BLaER1 (cell line): Measurements from ENCODE around the gene RBM12.

ENCODE experiments used
- H3K27ac ChIP-seq: shearing (Covaris generic); formaldehyde crosslinking; 2 replicates; pipeline ENCODE4 v1.8.1; 2022
- H3K27me3 ChIP-seq: shearing (Covaris generic); formaldehyde crosslinking; 2 replicates; pipeline ENCODE4 v1.8.1; 2022
- H3K36me3 ChIP-seq: shearing (Covaris generic); formaldehyde crosslinking; 2 replicates; pipeline ENCODE4 v1.8.1; 2022
- H3K4me1 ChIP-seq: shearing (Covaris generic); formaldehyde crosslinking; 2 replicates; pipeline ENCODE4 v1.8.1; 2022
- H3K4me2 ChIP-seq: shearing (Covaris generic); formaldehyde crosslinking; 2 replicates; pipeline ENCODE4 v1.8.1; 2022
- H3K4me3 ChIP-seq: shearing (Covaris generic); formaldehyde crosslinking; 2 replicates; pipeline ENCODE4 v1.8.1; 2022
- H3K9ac ChIP-seq: shearing (Covaris generic); formaldehyde crosslinking; 2 replicates; pipeline ENCODE4 v1.8.1; 2022
- H3K9me3 ChIP-seq: shearing (Covaris generic); formaldehyde crosslinking; 2 replicates; pipeline ENCODE4 v1.8.1; 2022
- H4K20me1 ChIP-seq: shearing (Covaris generic); formaldehyde crosslinking; 2 replicates; pipeline ENCODE4 v1.8.1; 2022
- Cebpa-rat ChIP-seq: shearing (Covaris generic); IDR thresholded peaks from 2 replicates; pipeline ENCODE4 v1.8.1; 2022

RBM12 gene

DNA sequence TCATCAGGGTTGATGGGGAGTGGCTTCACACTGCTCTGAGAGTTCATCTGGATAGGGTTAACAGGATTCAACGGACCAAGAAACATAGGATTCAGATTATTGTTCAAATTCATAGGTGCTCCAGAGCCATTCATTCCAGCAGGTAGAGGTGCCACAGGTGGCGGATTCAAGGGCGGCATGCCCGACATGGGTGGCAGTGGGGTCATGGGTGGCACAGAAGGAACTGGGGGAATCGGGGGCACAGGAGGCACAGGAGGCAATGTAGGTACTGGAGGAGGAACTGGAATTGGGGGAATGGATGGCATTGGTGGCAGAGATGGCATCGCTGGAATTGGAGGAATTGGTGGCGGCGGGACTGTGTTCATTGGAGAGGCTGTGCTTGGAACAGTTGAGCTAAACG is 10.3 kb downstream of the RBM12 start:
- Histone ChIP-seq H3K9ac (no peak overlapping the region), H3K36me3 (peaks cover 80% of the 10 kb centered on the region), H3K4me2 (no peak overlapping the region), H4K20me1 (peaks cover 100% of the 10 kb centered on the region), H3K9me3 (no peaks in the 10 kb centered on the region), H3K4me1 (peaks cover 10% of the 10 kb centered on the region), H3K4me3 (no peak overlapping the region), H3K27ac (no peak overlapping the region), H3K27me3 (no peaks in the 10 kb centered on the region)
- TF ChIP-seq Cebpa-rat = no peak

DNA sequence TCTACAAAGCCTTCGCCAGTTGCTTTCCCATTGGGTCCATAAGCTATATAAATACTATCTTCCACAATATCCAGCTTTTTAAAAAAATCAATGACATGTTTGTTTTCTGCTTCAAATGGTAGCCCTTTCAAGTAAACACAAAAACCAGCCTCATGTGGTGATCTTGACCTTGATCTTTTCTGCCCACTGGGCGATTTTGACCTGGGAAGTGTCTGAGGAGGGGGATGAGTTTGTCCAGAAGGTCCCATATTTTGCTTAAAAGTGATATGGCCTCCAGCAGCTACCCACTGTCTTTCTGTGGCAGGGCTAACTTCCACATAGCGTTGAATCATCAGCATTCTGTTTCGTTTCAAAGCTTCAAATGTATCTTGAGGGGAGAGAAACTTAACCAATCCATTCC is 10.8 kb downstream of the RBM12 start:
- H4K20me1 ChIP-seq = peaks cover 100% of the 10 kb centered on the region
- H3K27ac ChIP-seq = no peak overlapping the region
- H3K9me3 ChIP-seq = no peaks in the 10 kb centered on the region
- peaks cover 10% of the 10 kb centered on the region for H3K4me1 ChIP-seq
- no peak overlapping the region for H3K4me2 ChIP-seq
- no peak overlapping the region for H3K9ac ChIP-seq
- no peaks in the 10 kb centered on the region for H3K27me3 ChIP-seq
- H3K36me3 ChIP-seq = peaks cover 80% of the 10 kb centered on the region
- TF ChIP-seq Cebpa-rat = no peak
- H3K4me3 ChIP-seq = no peak overlapping the region

DNA sequence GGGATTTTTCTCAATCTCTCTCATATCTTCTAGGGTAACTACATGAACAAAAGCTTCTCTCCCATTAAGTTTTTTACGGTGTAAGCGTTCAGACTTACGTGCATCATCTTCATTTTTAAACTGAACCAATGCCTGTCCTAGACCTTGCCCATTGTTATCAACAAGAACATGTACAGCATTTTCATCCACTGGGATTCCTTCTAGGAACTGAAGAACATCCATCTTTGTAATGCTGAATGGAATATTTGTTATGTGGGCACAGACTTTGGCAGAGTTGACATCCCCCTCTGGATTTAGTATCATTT is 11.3 kb downstream of the RBM12 start:
- Histone ChIP-seq H3K9ac (no peak overlapping the region), H3K4me3 (no peak overlapping the region), H3K4me1 (peaks cover 10% of the 10 kb centered on the region), H4K20me1 (peaks cover 100% of the 10 kb centered on the region), H3K36me3 (peaks cover 78% of the 10 kb centered on the region), H3K27ac (no peak overlapping the region), H3K4me2 (no peak overlapping the region), H3K9me3 (no peaks in the 10 kb centered on the region), H3K27me3 (no peaks in the 10 kb centered on the region)
- no peak for TF ChIP-seq Cebpa-rat

DNA sequence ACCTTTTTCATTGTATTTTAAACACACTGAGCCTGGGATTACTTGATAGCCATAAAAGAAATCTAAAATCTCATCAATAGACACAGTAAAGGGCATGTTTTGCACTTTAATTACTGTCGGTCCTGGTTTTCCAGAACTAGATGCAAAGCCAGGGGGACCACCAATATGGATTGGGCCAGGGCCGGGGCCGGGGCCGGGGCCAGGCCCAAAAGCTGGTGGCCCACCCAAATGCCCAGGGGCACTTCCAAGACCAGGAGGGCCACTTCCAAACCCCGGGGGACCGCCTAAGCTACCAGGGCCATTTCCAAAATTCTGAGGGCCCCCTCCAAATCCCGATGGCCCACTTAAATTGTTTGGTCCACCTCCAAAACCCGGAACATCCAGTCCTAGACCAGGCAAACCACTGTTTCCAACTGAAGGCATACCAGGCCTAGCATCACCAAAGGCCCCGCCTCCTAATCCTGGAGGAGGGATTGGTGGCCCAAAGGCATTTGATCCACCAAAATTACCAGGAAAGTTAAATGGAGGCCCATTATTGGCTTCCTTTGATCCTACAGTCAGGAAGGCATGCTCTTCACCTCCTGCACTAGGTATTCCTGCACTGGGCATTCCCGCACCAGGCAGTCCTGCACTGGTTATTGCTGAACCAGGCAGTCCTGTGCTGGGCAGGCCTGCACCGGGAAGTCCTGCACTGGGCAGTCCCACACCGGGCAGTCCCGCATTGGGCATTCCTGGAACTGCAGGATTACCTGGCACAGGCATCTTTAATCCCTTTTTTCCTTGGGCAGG is 11.9 kb downstream of the RBM12 start:
- no peak overlapping the region for H3K27ac ChIP-seq
- no peak overlapping the region for H3K9ac ChIP-seq
- no peak for TF ChIP-seq Cebpa-rat
- peaks cover 9% of the 10 kb centered on the region for H3K4me1 ChIP-seq
- no peaks in the 10 kb centered on the region for H3K27me3 ChIP-seq
- H4K20me1 ChIP-seq = peaks cover 100% of the 10 kb centered on the region
- peaks cover 72% of the 10 kb centered on the region for H3K36me3 ChIP-seq
- H3K4me2 ChIP-seq = no peak overlapping the region
- H3K9me3 ChIP-seq = no peaks in the 10 kb centered on the region
- no peak overlapping the region for H3K4me3 ChIP-seq

DNA sequence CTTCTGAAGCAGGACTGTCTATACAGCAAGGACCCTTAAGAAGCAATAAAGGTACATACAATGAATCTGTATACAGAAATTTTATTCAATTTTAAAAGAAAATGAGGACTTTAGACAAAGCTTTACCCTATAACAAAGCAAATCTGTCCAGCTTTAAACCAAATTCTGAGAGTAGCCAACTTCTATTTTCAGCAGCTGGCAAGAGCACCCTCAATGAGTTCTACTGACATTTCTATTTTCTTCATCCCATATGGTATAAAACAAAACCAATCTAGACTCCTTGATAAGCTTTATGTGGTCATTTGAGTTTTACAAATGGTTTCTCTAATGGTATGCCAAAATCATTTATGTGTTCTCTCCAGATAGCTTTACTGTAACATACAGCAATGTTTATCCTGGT is 12.7 kb downstream of the RBM12 start:
- Histone ChIP-seq H3K27ac (no peak overlapping the region), H3K27me3 (no peaks in the 10 kb centered on the region), H3K4me3 (no peak overlapping the region), H4K20me1 (peaks cover 100% of the 10 kb centered on the region), H3K36me3 (peaks cover 63% of the 10 kb centered on the region), H3K4me2 (no peak overlapping the region), H3K9ac (no peak overlapping the region), H3K9me3 (no peaks in the 10 kb centered on the region), H3K4me1 (no peaks in the 10 kb centered on the region)
- no peak for TF ChIP-seq Cebpa-rat

DNA sequence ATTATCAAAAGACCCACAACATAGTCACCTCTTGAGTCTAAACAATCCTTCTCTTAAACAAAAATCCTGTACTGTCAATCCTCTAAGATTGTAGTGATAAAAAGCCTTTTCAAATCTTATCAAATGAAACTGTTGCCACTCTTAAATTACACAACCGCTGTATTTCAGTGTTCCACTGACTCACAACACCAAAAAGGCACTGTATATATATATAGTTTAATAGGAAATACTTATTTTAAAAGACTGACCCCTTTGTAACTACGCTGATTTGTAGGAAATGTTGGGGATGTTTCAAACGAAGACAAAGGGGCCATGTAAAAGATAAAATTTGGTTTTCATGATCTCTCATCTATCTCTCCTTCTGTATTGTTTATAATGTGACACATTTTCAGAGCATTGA is 14.1 kb downstream of the RBM12 start:
- H3K36me3 ChIP-seq = peaks cover 54% of the 10 kb centered on the region
- no peak overlapping the region for H3K27ac ChIP-seq

DNA sequence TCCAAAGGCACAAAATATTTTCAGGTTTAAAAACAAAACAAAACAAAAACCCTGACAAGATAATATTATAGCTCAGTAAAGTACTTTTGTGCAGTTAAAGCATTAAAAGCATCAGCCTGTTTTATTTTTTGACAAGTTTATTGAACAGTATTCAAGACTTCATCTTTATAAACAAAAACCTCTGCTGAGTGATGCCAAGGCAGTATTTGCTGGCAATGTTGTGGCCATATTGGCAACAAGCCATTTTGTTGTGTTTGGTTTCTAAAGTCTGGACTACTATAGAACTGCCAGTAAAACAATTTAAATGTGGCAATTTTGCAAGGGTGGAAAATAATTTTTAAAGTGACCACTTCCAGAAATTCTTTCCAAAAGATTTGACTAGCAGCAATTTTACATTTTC is 15.9 kb downstream of the RBM12 start:
- Histone ChIP-seq H3K9ac (no peak overlapping the region), H3K4me2 (no peak overlapping the region), H3K27me3 (no peaks in the 10 kb centered on the region), H3K4me1 (no peaks in the 10 kb centered on the region), H3K9me3 (no peaks in the 10 kb centered on the region), H3K4me3 (no peak overlapping the region), H4K20me1 (peaks cover 100% of the 10 kb centered on the region), H3K27ac (no peak overlapping the region), H3K36me3 (peaks cover 51% of the 10 kb centered on the region)
- no peak for TF ChIP-seq Cebpa-rat

More for the DNA sequence above, 14.1 kb downstream of the RBM12 start:
- Histone ChIP-seq H3K4me3 (no peak overlapping the region), H3K27me3 (no peaks in the 10 kb centered on the region), H4K20me1 (peaks cover 100% of the 10 kb centered on the region), H3K4me2 (no peak overlapping the region), H3K9me3 (no peaks in the 10 kb centered on the region), H3K9ac (no peak overlapping the region), H3K4me1 (no peaks in the 10 kb centered on the region)
- TF ChIP-seq Cebpa-rat = no peak

DNA sequence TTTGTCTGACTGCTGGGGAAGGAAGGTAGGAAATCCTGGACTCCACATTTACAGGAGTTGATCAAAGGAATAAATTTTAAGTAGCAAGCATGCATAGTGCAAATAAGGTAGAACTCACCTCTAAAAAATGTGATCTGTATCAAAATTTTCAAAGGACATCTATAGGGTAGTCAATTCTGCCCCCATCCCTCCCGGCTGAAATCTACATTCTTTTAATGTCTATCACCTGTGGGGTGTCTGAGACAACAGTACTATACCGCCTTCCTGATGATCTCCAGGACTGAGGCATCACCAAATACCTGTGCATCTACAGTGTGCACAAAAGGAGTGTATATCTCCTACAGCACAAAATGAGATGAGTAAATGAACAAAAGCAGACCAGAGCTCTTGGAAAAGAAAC is 19.9 kb downstream of the RBM12 start:
- H4K20me1 ChIP-seq = peaks cover 100% of the 10 kb centered on the region
- no peaks in the 10 kb centered on the region for H3K27me3 ChIP-seq
- no peak for TF ChIP-seq Cebpa-rat
- no peaks in the 10 kb centered on the region for H3K4me1 ChIP-seq
- H3K4me3 ChIP-seq = no peak overlapping the region
- no peaks in the 10 kb centered on the region for H3K9me3 ChIP-seq
- H3K36me3 ChIP-seq = peaks cover 26% of the 10 kb centered on the region
- H3K4me2 ChIP-seq = no peak overlapping the region
- H3K27ac ChIP-seq = no peak overlapping the region
- H3K9ac ChIP-seq = no peak overlapping the region

DNA sequence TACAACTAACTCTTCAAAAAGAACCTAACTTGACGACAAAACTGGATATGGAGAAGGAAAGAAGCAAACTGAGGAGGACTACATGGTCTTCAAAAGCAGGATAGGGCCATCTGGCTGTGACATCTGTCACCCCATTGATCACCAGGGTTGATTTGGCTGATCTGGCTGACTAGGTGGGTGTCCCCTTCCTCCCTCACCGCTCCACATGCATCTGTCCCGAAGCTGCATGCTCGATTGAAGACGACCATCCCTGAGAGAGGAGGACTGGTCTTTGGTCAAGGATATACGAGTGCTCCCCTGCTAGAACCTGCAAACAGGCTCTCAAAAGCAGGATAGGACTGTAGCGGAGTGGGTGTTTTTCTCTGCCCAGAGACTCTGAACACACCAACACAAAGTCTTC is 21.7 kb downstream of the RBM12 start:
- Histone ChIP-seq H3K9ac (no peak overlapping the region), H3K36me3 (peaks cover 26% of the 10 kb centered on the region), H3K4me1 (no peaks in the 10 kb centered on the region), H4K20me1 (peaks cover 100% of the 10 kb centered on the region), H3K27ac (no peak overlapping the region), H3K4me2 (no peak overlapping the region), H3K9me3 (no peaks in the 10 kb centered on the region), H3K4me3 (no peak overlapping the region), H3K27me3 (no peaks in the 10 kb centered on the region)
- TF ChIP-seq Cebpa-rat = no peak

DNA sequence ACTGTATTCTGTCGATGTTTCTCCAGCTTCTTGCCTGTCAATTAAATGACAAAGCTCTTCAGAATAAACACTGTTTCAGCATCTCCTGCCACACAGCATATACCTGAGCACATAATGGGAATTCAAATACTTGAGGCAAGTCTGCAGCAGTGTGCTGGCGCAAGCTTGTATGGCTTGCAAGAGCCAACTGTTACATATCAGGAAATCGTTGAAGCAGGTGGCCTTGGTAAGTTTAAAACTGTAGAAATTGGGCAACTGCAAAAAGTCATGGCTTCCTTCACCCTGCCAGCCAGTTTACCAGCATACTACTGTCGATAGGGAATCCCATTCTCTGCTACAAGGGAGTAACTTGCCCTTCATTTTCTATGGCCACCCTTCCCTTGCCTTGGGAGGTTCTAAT is 23.0 kb downstream of the RBM12 start:
- H3K27me3 ChIP-seq = no peaks in the 10 kb centered on the region
- H4K20me1 ChIP-seq = peaks cover 100% of the 10 kb centered on the region
- no peaks in the 10 kb centered on the region for H3K4me1 ChIP-seq
- no peak overlapping the region for H3K4me3 ChIP-seq
- no peak overlapping the region for H3K9ac ChIP-seq
- no peak for TF ChIP-seq Cebpa-rat
- no peak overlapping the region for H3K27ac ChIP-seq
- H3K36me3 ChIP-seq = peaks cover 26% of the 10 kb centered on the region; the same call in 1 of the 2 replicates
- H3K9me3 ChIP-seq = no peaks in the 10 kb centered on the region
- H3K4me2 ChIP-seq = no peak overlapping the region

DNA sequence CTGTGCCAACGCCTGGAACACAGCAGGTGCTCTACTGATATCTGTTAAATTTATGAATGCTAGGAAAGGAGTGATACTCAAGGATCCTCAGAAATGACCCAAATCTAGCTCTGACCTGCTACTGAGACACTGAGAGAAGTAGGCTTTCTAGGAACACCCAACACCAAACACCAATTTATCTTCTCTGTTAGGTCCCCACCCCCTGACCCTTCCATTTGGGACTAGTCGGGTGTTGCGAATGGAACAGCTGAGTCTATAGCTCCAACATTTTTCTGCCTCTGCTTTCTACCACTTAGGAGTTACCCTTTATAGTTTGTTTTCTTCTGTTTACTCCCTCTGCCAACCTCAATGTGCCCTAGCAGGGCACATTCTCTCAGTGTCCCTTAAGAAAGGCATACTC is 24.0 kb downstream of the RBM12 start:
- H3K9me3 ChIP-seq = no peaks in the 10 kb centered on the region
- no peak for TF ChIP-seq Cebpa-rat
- H3K36me3 ChIP-seq = peaks cover 26% of the 10 kb centered on the region; the same call in 1 of the 2 replicates
- no peak overlapping the region for H3K4me2 ChIP-seq
- no peaks in the 10 kb centered on the region for H3K27me3 ChIP-seq
- H3K27ac ChIP-seq = no peak overlapping the region
- H4K20me1 ChIP-seq = peaks cover 100% of the 10 kb centered on the region
- H3K4me1 ChIP-seq = no peaks in the 10 kb centered on the region
- no peak overlapping the region for H3K4me3 ChIP-seq
- no peak overlapping the region for H3K9ac ChIP-seq
